GM19099 (cell line): Measurements from ENCODE around the gene KRTAP17-1.
"Not testable (repeated sequence)": the region's sequence is repeated elsewhere in the genome, so short reads cannot be mapped to it uniquely, and the experiment has no call there.

Experiments
- POLR2A ChIP-seq: IDR thresholded peaks from 3 replicates; pipeline ENCODE4 v1.6.1; 2011; ENCODE audit warnings: low read depth; ENCODE audit not compliant: insufficient read length; ENCODE audit errors: extremely low read depth

The KRTAP17-1 gene, protein sequence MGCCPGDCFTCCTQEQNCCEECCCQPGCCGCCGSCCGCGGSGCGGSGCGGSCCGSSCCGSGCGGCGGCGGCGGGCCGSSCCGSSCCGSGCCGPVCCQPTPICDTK

DNA sequence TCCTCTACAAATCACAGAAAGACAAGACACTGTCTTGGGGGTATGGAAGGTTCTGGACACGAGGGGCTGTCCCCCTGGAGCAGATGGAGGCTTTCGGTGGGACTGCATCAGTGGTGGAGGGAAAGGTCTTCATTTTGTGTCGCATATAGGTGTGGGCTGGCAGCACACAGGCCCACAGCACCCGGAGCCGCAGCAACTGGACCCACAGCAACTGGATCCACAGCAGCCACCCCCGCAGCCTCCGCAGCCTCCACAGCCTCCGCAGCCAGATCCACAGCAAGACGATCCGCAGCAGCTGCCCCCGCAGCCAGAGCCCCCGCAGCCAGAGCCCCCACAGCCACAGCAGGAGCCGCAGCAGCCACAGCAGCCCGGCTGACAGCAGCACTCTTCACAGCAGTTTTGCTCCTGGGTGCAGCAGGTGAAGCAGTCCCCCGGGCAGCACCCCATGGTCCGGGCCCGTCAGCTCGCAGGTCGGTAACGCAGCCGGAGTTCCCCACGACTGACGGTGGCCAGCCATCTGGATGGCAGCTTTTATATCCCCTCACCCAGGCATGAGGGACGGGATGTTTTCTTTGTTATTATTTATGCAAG lies at the start of gene KRTAP17-1:
Gene KRTAP17-1 (minus strand): TSS at position 507 of the 591 bp plus-strand sequence. CDS start 60 bp downstream, at position 447.
- TF ChIP-seq POLR2A = no peak

DNA sequence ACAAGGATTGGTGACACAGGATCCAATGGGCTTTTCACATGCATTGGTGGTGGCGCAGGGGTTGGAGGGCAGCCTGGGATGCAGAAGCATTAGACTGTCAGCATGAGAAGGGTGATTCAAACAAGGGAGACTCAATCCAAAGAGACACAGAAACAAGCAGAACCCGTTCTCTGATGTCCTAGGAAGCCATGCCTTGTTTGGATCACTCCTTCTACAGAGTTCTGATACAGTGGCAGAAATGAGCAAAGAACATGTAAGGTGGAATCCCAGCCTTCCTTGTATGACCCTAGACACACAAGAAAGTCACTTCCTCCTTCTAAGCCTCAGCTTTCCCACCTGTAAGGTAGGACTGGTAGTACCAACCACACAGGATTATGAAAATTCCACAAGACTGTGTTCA lies 48.4 kb upstream of the KRTAP17-1 start:
- no peak for TF ChIP-seq POLR2A

DNA sequence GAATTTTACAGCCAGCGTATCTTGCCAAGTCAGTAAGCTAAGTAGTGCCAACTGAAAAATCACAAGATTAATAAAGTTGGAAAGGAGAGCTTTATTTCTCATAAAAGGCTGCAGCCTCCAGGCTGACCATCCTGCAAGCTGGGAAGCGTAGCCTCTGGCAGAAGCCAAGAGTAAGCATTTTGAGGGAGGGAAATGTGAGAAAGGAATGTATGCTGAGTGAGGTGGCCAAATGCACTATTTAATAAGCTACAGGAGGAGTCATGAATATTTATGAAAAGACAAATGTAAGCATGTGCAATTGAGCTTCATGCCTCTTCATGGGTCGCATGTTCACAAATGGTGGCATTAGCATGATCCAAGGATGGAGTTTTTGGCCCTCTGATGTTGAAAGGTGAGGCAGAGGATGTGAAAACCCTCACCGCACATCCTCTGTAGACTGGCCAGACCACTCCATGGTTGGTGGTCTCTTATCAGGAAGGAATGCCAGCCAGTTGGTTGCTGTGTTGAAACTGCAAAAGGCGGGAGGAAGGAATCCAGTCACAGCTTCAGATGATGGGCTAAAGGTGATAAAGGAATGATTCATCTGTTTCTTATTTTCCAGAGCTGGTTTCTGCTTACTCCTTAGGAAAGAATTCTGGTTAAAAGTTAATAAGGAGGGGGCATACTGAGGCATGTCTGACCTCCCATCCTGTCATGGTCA lies 44.9 kb upstream of the KRTAP17-1 start:
- no peak for TF ChIP-seq POLR2A

DNA sequence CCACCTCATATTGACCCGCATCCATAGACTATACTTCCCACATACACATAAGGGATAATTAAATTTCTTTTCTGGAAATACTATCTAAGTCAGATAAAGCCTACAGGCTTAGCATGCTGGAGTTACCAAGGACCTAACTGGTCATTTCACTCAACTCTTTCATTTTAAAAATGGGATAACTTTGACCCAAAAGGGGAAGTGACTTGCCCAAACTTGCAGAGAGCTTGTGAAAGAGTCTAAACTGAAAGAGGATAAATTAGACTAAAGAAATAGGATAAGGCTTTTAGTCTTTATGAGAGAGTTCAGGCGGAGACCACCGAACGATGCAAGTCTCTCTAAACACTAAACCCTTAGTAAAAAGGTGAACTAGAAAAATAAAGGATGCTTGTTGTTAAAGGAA lies 39.0 kb upstream of the KRTAP17-1 start:
- no peak for TF ChIP-seq POLR2A

DNA sequence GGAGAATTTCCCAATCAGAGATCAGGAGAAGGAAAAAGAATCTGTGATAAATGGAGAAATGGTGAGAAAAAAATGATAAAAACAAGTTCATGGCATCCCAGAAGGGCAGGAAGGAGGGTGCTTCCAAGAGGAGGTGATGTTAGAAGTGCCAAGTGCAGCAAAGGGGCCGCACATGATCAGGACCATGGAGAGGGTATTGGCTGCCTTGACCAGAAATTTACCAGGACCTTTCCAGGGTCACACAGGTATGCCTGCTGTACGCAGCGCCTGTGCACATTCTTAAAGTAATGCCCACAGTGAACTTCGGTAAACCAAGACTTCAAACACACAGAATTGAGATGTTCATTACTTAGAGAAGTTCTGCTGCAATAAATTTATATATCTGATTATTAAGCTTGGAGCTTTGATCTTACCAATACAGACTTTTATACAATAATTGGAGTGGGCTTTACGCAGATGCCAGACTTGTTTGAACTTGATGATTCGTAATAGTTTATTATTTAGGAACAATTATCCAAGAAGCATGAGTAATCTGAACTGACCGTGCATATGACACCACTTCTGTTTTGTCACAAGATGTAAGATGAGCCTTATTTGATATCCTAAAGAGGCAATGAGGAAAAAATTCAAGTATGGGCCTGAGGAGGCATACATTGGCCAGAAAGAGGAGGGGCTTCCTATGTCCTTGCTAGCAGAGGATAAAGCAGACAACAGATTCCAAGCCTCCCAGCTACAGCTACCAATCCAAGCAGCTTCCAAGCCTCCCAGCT lies 37.3 kb upstream of the KRTAP17-1 start:
- TF ChIP-seq POLR2A = no peak

DNA sequence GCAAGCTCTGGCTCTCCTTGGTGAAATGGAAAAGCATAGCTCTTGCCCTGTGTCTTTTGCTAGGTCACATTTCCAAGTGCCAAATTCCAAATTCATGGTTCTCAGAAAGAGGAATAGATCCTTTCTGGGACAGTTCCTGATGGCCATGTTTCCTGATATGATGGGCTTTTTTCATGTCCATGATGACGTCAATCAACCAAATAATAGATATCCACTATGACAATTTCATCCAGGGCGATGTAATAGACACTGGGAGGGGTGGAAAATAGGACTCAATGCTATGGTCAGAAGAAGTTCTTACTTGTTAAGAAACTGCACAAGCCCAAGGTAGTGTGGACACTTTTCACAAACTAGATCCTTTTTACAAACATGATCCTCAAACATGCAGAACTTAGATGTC lies 35.7 kb upstream of the KRTAP17-1 start:
- no peak for TF ChIP-seq POLR2A

DNA sequence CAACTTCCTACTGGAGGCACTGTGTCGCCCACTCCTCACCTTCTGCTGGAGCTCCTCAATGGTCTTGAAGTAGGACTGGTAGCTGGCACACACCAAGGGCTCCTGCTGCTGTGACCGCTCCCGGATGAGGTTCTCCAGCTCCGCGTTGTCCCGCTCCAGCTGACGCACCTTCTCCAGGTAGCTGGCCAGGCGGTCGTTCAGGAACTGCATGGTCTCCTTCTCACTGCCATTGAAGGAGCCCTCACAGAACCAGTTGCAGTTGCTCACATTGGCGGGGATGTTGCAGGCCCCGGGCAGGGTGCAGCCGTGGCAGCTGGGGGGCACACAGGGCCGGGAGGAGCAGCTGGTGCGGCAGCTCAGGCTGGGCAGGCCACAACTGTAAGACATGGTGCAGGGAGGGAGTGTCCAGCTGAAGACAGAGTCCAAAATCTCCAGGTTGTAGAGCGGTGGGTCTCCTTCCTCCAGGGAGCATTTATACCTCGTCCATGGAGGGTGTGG lies 34.9 kb upstream of the KRTAP17-1 start, which contains the start of gene KRT33A:
Gene KRT33A (minus strand): TSS at position 448 of the 498 bp plus-strand sequence. CDS start 61 bp downstream, at position 387.
- TF ChIP-seq POLR2A = not testable (repeated sequence)

DNA sequence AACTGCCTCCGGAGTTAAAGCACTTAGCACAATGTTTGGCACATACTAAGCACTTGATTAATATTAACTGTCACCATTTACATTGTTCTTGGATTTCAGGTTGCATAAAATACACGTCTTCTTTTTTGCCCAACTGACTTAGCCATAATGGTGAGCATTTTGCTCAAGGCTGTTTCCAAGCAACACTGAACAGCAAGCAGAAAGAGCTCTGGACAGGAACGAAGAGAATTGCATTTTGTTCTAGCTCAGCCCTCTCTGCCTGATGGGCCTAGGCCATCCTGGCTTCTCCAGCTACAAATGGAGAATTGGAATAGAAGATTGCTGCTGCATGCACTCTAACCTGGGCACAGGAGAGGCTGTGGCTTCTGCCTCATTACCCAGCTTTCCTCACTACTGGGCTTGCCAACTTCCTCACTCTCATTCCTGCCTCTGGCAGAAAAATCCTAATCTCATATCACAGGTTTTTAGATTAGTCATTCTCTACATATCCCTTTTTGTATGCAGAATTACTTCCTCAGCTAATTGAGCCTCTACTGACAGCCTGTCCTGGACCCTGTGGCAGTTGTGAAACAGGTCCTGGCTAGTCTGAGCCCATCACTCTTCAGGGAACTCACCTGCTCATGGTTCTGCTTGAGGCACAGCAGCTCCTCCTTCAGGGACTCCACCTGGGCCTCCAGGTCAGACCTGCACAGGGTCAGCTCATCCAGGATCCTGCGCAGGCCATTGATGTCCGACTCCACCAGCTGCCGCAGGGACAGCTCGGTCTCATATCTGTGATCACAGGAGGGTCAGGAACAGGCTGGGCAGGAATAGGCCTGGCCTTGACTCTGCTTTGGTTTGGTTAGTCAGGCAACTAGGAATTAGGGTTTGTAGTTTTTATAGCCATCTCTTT lies 32.6 kb upstream of the KRTAP17-1 start:
- no peak for TF ChIP-seq POLR2A

DNA sequence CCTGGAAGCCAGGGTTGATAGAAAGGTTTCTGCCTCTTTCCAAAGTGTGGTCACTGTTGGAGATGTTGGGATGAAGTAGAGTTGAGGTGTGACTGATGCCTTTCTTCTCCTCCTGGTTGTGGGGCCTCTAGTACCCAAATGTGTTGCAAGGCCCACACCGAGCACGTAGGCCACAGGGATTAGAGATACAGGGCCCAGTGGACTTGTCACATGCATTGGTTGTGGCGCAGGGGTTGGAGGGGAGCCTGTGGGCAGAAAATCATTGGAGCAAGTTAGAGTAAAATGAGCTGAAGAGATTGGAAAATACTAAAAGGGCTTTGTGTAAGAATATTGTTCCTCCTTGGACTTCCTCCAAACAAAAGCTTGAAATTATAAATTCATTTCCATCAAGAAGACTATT lies 30.5 kb upstream of the KRTAP17-1 start:
- TF ChIP-seq POLR2A = no peak

DNA sequence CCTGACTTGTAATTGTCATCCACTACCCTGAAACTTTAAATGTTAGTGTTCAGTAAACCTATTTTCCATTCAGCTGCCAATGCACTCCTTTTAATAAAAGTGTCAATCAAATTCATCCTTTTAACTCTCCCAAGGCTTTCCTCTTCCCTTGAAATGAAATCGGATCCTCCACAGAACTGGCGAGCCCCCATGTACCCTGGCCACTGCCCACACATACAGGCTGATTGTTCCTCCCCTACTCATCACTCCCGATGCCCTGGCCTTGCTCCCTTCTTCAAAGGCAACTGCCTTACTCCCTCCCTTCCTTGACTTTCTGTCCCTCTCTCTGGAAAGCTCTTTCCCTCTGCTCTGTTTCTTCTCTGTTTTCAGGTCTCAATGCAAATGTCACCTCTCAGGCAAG lies 27.5 kb upstream of the KRTAP17-1 start:
- TF ChIP-seq POLR2A = no peak

DNA sequence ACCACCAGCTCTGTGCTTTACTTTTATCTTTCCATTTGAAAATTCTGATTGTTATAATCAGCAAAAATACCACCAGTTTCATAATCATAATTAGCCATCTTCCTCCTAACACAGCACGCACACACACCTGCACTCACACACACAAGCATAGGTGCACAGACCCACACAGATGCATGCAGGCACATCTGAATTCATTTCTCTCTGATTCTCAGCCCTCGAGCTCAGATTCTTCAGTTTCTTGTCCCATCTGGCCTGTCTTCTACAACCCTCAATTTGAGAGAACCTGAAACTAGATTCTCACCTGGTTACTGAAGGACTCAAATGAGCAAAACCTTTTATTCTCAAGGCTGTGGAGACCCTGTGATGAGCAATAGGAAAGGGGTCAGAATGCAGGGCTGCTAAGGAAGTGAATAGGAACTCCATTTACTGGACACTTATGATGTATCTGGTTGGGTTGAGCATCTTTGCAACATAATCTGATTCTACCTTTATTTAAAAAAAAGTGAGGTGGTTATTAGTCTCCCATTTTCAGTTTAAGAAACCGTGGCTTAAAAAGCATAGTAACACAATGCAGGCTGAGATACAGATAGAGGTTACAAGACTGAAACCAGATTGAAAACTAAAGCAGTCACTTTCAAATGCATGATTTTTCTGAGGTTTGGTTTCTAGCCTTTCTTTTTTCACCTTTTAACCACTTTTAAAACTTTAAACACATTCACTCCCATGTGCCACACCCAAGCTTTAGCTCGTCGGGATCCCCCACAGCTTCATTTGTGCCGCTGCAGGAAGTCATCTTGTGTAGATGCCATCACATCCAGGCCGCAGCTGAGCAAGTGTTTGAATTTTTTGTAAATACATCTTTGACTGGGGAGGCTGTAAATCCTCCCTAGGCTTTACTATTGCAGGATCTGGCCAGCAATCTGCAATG lies 25.7 kb upstream of the KRTAP17-1 start:
- no peak for TF ChIP-seq POLR2A

DNA sequence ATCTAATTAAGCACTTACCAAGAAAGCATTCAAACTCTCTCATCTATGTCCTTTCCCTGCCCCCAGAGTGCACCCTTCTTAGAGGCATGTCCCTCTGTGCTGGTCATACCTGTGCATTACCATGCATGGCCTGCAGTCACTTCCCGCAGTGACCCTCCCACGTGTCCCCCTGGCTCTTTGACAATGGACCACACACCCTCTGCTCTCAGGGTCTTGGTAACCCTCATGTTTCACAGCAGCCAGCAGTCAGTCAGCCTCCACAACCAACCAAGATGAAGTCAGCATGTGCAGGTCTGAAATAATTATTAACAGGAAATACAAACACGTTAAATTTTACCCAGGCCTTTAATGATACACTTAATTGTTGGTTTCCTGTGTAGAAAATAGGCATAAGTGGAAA lies 25.0 kb upstream of the KRTAP17-1 start:
- no peak for TF ChIP-seq POLR2A

DNA sequence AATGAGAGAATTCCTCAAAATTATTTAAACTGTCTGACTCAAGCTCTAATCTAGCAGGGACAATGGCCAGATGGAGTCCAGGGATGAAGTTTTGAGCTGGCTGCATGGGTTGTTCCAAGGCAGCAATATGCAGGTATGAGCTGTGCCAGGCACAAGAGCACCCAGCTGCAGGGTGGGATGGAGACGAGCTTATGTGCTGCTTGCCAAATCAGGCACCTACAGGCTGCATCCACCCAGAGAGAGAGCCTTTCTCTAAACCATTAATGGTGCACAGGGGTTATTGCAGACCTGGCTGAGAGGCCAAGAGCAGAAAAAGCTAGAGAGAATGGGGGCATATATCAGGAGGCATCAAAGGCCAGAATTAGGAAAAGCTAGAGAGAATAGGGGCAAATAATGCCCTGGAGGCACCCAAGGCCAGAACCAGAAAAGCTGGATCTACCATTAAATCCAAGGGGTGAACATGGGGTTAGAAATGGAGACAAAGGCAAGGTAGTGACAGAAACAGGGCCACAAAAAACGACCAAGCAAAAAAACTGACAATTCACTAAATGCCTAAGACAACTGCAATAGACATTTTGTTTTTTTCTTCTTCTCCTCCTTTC lies 24.2 kb upstream of the KRTAP17-1 start:
- TF ChIP-seq POLR2A = no peak
